ENCODE results near the gene PRSS36. TPM values are rescaled to one million over a fixed set of nuclear protein-coding genes. Genes with fewer than 3 reads are reported as not detected.
A peak's percentile ranks its signal among the peaks of the same experiment; 100 is the strongest.

PRSS36 gene
- total RNA-seq, 1 experiment from 2014 or later: 0.66 TPM

- Histone ChIP-seq H3K4me1 (ENCODE audit: insufficient read depth, low read length) (peaks cover 2% of the 10 kb centered on the region; the same call in 1 of the 2 replicates), H2BK20ac (ENCODE audit: low read depth, low read length, poor library complexity, severe bottlenecking) (no peak overlapping the region), H3K9ac (ENCODE audit: extremely low read depth, insufficient read length, low read length) (no peak overlapping the region), H3K4ac (ENCODE audit: low read depth, low read length) (no peak overlapping the region), H3K56ac (ENCODE audit: insufficient read length, low read depth, low read length) (no peak overlapping the region), H4K8ac (replicated peaks; ENCODE audit: insufficient read length, low read depth, low read length) (no peak overlapping the region), H3K14ac (ENCODE audit: insufficient read depth, low read length) (no peak overlapping the region), H3K23ac (ENCODE audit: insufficient read length, low read depth, low read length) (no peak overlapping the region), H3K79me1 (ENCODE audit: insufficient read depth, low read depth, low read length, poor library complexity, severe bottlenecking) (peaks cover 2% of the 10 kb centered on the region), H2BK15ac (ENCODE audit: low read depth, low read length) (no peak overlapping the region), H4K91ac (ENCODE audit: insufficient read length, low read depth, low read length) (no peak overlapping the region), H4K20me1 (ENCODE audit: control insufficient read depth, insufficient read depth, insufficient read length) (peaks cover 3% of the 10 kb centered on the region), H2BK12ac (ENCODE audit: insufficient read length, low read depth, low read length) (no peak overlapping the region), H2BK120ac (ENCODE audit: low read depth, low read length, poor library complexity, severe bottlenecking) (no peak overlapping the region), H2AK5ac (ENCODE audit: insufficient read length, low read length) (no peak overlapping the region), H4K5ac (ENCODE audit: insufficient read length, low read depth, low read length) (no peak overlapping the region), H3K79me2 (ENCODE audit: insufficient read depth, low read length) (peaks cover 2% of the 10 kb centered on the region; the same call in 1 of the 2 replicates), H3K4me2 (ENCODE audit: insufficient read depth, insufficient read length, low read length) (peak overlapping the region; percentile 52), H3T11ph (ENCODE audit: low read length) (no peak overlapping the region), H3K27me3 (ENCODE audit: insufficient read depth, low read length) (no peaks in the 10 kb centered on the region), H2AFZ (ENCODE audit: low read length) (no peak overlapping the region), H3K27ac (ENCODE audit: insufficient read length, low read depth, low read length) (no peak overlapping the region), H3K18ac (ENCODE audit: insufficient read length, low read depth, low read length) (no peak overlapping the region), H2BK5ac (ENCODE audit: insufficient read length, low read length) (no peak overlapping the region), H3K9me3 (ENCODE audit: control insufficient read depth, low read depth, low read length) (no peaks in the 10 kb centered on the region), H3K23me2 (ENCODE audit: insufficient read length, low read depth, low read length, poor library complexity, severe bottlenecking) (peaks cover 11% of the 10 kb centered on the region)
- Mint-ChIP-seq H3K9me3 (no peaks in the 10 kb centered on the region; a peak in 1 of 5 replicates), H3K4me1 (peaks cover 9 to 15% of the 10 kb centered on the region in 2 experiments), H3K27me3 (ENCODE audit: low read depth) (no peaks in the 10 kb centered on the region; the same call in 1 of the 2 replicates), H3K4me3 (peak overlapping the region; percentile 92 to 99), H3K27ac (no peak overlapping the region), H3K36me3 (ENCODE audit: insufficient read depth in 1 of 3, low read depth in 3 of 3) (peaks cover 5 to 22% (median 22%) of the 10 kb centered on the region in 3 experiments; a peak in 6 of 7 replicates)
- no peak for TF ChIP-seq CTCF (conservative IDR thresholded peaks at IDR 0.05)
- DNase-seq: peak; percentile 69
- WGBS (ENCODE audit: extremely low coverage, insufficient read length, low lambda C conversion rate): no CpG with 5 or more reads among the region's 17 CpGs
Measured at GRCh38 chr16:31093132-31093703, 56.6 kb downstream of the PRSS36 start.

Data from H9 (cell line).